Measurements from ENCODE around the gene GJC2.

GRCh38 chr1:228161866-228162265 lies 12.1 kb downstream of the GJC2 start:
- TF ChIP-seq CTCF (IDR thresholded peaks at IDR 0.05) (no peak), POLR2A (IDR thresholded peaks at IDR 0.05) (no peak)

All from Peyer's patch (tissue), 4 donors.